Kidney epithelial cell (primary cell): Measurements from ENCODE around the gene OCSTAMP. TPM values are rescaled to one million over a fixed set of nuclear protein-coding genes. Genes with fewer than 3 reads are reported as not detected.

Experiments used
- DNase-seq: peaks from one replicate; pipeline ENCODE4 v3.0.0-alpha.2; 2010; ENCODE audit warnings: low read depth
- H3K27me3 ChIP-seq: 2 replicates; pipeline ENCODE4 v1.6.0; 2011; ENCODE audit warnings: low read length; ENCODE audit not compliant: control insufficient read depth, insufficient read depth
- H3K36me3 ChIP-seq: 2 replicates; pipeline ENCODE4 v1.5.1; 2011; ENCODE audit warnings: low read length; ENCODE audit not compliant: control insufficient read depth, insufficient read depth
- H3K4me3 ChIP-seq: 2 replicates; pipeline ENCODE4 v1.5.1; 2011; ENCODE audit warnings: low read depth, mild to moderate bottlenecking, control low read depth, low read length
- CTCF ChIP-seq: IDR thresholded peaks from 2 replicates; pipeline ENCODE4 v1.5.1; 2011; ENCODE audit warnings: mild to moderate bottlenecking, moderate library complexity, low read length, control low read depth, inconsistent platforms; ENCODE audit not compliant: insufficient read depth, poor library complexity, severe bottlenecking
- total RNA-seq: library from RNA; depleted of rRNA; stranded (reverse); fragments of >200 nt; gene quantifications from 2 replicates; pipeline ENCODE4 v1.2.3, GENCODE V29; 2015

OCSTAMP gene
- total RNA-seq, 1 donor from 2014 or later: not detected

- Histone ChIP-seq H3K36me3 (no peaks in the 10 kb centered on the region), H3K4me3 (no peak overlapping the region), H3K27me3 (no peaks in the 10 kb centered on the region)
- no peak for TF ChIP-seq CTCF
- no peak for DNase-seq
These were observed 33.2 kb upstream of the OCSTAMP start for GRCh38 chr20:46583411-46584214.

GRCh38 chr20:46582648-46583047 is 32.2 kb upstream of the OCSTAMP start:
- no peak overlapping the region for H3K4me3 ChIP-seq
- no peak for DNase-seq
- TF ChIP-seq CTCF: no peak

GRCh38 chr20:46581391-46581790 is 30.9 kb upstream of the OCSTAMP start:
- Histone ChIP-seq H3K36me3 (no peaks in the 10 kb centered on the region), H3K27me3 (no peaks in the 10 kb centered on the region), H3K4me3 (no peak overlapping the region)
- DNase-seq: no peak
- TF ChIP-seq CTCF: no peak

More at GRCh38 chr20:46582648-46583047, 32.2 kb upstream of the OCSTAMP start:
- Histone ChIP-seq H3K27me3 (no peaks in the 10 kb centered on the region), H3K36me3 (no peaks in the 10 kb centered on the region)

GRCh38 chr20:46580613-46581205 is 30.3 kb upstream of the OCSTAMP start:
- no peak for TF ChIP-seq CTCF
- no peak for DNase-seq
- Histone ChIP-seq H3K4me3 (no peak overlapping the region), H3K27me3 (no peaks in the 10 kb centered on the region), H3K36me3 (no peaks in the 10 kb centered on the region)

- no peak for DNase-seq
- no peaks in the 10 kb centered on the region for H3K36me3 ChIP-seq
- no peak for TF ChIP-seq CTCF
- H3K4me3 ChIP-seq: no peak overlapping the region
- H3K27me3 ChIP-seq: peaks cover 2% of the 10 kb centered on the region
These were observed 28.3 kb upstream of the OCSTAMP start for GRCh38 chr20:46578745-46579144.
